ENCODE measurements around the gene CSK.

CSK gene

DNA sequence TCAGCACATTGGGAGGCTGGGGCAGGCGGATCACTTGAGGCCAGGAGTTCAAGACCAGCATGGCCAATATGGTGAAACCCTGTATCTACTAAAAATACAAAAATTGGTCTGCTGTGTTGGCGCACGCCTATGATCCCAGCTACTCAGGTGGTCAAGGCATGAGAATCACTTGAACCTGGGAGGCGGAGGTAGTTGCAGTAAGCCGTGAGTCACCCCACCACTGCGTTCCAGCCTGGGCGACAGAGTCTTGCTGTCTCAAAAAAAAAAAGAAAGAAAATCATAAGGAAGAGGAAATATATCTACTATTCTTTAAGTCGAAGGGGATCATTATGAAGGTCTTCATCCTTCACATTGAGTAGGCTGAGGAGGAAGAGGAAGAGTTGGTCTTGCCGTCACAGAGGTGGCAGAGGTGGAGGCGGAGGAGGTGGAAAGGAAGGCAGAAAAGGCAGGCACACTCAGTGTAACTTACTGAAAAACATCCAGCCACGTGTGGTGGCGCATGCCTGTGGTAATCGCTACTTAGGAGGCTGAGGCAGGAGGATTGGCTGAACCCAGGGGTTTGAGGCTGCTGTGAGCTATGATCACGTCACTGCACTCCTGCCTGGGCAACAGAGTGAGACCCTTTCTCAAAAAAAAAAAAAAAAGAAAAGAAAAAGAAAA, 14.2 kb downstream of the CSK start:
- DNase-seq (ENCODE audit: insufficient read length, low spot score) (no peak), FAIRE-seq (no peak)
- TF ChIP-seq POLR2A (IDR thresholded peaks at IDR 0.05; ENCODE audit: low read depth, low read length) = no peak

DNA sequence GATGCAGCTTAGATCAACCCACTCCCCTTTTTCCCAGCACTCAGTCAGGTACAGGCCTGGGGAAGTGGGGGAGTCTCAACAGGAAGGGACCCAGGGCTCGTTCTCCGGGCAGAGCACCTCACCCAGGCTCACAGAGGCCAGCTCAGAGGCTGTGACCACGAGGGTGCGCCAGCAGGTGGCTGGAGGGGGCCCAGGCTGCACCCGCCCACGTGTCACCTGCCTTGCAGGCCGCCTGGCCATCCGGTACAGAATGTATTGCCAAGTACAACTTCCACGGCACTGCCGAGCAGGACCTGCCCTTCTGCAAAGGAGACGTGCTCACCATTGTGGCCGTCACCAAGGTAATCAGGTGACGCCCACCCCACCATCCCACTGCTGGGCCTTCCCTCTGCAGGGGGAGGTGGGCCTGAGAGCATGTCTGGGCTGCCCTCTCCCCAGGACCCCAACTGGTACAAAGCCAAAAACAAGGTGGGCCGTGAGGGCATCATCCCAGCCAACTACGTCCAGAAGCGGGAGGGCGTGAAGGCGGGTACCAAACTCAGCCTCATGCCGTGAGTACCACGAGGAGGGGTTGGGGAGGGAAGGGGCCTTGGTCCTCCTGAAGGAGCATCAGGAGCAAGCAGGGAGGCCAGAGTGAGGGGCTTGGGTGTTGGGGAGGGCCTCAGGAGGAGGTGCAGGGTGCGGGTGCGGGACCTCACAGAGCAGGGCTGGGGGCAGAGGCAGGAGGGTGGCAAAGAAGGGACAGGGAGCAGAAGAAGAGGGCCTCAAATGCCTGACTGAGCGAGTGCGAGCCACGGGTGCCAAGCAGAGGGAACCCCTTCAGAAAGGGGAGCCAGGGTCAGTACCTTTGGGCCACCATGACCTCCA, 16.7 kb downstream of the CSK start:
- no peak for FAIRE-seq

DNA sequence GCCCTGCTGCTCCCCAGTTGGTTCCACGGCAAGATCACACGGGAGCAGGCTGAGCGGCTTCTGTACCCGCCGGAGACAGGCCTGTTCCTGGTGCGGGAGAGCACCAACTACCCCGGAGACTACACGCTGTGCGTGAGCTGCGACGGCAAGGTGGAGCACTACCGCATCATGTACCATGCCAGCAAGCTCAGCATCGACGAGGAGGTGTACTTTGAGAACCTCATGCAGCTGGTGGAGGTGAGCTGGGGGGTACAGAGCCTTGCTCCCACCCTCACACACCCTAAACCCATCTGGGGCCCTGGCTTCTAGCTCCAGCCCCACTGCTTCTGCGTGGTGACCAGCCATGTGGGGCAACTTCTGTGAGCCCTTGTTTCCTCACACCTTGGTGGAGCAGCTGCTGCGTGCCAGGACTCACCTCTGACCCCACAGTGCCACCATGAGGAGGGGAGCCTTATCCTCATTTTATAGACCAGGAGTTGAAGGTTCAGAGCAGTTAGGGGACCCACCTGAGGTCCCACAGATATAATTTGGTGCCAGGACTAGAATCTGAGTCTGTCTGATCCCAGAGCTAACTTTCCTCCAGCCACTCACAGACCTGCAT, 17.5 kb downstream of the CSK start:
- no peak for TF ChIP-seq POLR2A (IDR thresholded peaks at IDR 0.05; ENCODE audit: low read depth, low read length)
- FAIRE-seq (no peak), DNase-seq (ENCODE audit: insufficient read length, low spot score) (no peak)

More for the DNA sequence above, 16.7 kb downstream of the CSK start:
- no peak for TF ChIP-seq POLR2A (IDR thresholded peaks at IDR 0.05; ENCODE audit: low read depth, low read length)
- no peak for DNase-seq (ENCODE audit: insufficient read length, low spot score)

DNA sequence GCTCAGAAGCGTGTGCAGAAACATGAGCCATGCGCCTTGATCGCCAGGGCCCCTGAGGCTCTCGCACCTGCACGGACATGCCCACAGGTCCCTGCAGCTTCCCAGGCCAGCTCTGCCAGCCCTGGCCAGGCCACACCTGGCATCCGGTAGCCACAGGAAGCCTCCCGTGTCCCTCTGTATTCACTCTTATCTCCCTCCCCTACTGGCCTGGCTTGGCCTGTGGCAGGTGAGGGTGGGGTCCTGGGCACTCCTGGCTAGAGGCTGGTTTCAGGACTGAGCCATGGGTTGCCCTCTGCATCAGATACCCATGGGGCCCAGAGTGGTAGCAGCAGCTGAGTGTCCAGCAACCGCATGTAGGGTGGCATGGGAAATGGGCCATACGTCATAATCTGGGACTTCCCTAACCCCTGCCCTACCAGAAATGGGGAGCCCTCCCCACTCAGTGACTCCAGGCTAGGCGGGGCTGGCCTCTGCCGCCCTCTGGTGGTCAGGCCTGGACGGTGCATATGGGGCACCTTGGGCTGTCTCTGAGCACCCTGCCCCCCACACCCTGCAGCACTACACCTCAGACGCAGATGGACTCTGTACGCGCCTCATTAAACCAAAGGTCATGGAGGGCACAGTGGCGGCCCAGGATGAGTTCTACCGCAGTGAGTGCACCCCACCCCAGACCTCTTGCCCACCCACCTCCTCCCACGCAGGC, 18.1 kb downstream of the CSK start:
- DNase-seq (ENCODE audit: insufficient read length, low spot score) (peak; percentile 78), FAIRE-seq (no peak)
- no peak for TF ChIP-seq POLR2A (IDR thresholded peaks at IDR 0.05; ENCODE audit: low read depth, low read length)

DNA sequence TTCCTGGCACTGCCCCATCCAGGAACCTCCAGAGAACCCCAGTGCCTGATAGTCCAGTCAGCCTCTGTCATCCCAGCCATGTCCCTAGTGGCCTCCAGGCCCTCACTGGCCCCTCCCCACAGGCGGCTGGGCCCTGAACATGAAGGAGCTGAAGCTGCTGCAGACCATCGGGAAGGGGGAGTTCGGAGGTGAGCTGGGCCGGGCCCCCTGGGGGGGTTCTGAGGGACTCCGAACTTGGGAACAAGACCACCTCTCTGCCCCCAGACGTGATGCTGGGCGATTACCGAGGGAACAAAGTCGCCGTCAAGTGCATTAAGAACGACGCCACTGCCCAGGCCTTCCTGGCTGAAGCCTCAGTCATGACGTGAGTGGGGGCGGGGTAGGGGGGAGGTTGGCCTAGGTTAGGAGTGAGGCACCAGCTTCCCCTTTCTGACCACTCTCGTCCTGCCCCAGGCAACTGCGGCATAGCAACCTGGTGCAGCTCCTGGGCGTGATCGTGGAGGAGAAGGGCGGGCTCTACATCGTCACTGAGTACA, 18.7 kb downstream of the CSK start:
- no peak for DNase-seq (ENCODE audit: insufficient read length, low spot score)
- TF ChIP-seq POLR2A (IDR thresholded peaks at IDR 0.05; ENCODE audit: low read depth, low read length) = no peak
- FAIRE-seq = no peak

DNA sequence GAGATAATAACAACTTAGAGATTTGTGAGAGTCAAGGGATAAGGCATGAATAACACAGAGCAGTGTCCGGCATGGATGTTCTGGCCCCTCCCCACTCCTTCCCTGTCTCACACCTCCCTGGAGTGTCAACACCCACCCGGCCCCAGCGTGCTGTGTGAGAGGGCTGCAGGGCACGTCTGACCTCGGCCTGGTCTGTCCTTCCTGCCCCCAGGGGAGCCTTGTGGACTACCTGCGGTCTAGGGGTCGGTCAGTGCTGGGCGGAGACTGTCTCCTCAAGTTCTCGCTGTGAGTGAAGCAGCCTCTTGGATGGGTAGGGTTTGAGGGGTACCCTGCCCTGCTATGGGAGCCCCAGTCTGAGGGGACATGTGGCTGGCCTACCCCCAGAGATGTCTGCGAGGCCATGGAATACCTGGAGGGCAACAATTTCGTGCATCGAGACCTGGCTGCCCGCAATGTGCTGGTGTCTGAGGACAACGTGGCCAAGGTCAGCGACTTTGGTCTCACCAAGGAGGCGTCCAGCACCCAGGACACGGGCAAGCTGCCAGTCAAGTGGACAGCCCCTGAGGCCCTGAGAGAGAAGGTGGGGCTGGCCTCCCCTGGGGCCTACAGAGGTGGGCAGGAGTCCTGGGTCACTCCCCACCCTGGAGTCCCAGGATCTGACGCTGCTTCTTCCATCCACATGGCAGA, 19.6 kb downstream of the CSK start:
- FAIRE-seq (no peak), DNase-seq (ENCODE audit: insufficient read length, low spot score) (no peak)
- no peak for TF ChIP-seq POLR2A (IDR thresholded peaks at IDR 0.05; ENCODE audit: low read depth, low read length)

DNA sequence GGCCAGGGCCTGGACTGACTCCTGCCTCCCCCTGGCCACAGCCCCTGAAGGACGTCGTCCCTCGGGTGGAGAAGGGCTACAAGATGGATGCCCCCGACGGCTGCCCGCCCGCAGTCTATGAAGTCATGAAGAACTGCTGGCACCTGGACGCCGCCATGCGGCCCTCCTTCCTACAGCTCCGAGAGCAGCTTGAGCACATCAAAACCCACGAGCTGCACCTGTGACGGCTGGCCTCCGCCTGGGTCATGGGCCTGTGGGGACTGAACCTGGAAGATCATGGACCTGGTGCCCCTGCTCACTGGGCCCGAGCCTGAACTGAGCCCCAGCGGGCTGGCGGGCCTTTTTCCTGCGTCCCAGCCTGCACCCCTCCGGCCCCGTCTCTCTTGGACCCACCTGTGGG, 20.4 kb downstream of the CSK start:
- FAIRE-seq (no peak), DNase-seq (ENCODE audit: insufficient read length, low spot score) (no peak)
- no peak for TF ChIP-seq POLR2A (IDR thresholded peaks at IDR 0.05; ENCODE audit: low read depth, low read length)

DNA sequence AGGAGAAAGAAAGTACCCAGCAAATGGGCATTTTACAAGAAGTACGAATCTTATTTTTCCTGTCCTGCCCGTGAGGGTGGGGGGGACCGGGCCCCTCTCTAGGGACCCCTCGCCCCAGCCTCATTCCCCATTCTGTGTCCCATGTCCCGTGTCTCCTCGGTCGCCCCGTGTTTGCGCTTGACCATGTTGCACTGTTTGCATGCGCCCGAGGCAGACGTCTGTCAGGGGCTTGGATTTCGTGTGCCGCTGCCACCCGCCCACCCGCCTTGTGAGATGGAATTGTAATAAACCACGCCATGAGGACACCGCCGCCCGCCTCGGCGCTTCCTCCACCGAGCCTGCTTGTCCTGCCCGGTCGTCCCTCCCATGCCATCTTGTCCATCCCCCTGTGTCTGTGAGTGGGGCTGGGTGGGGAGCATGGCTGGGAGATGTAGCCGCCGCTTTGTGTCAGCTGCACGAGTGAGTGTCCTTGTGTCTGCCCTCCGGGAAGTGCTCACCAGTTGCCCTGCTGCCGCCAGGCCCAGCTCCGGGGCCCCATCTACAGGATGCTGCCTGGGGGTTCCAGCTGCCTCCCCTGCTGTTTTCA, 21.1 kb downstream of the CSK start:
- DNase-seq (ENCODE audit: insufficient read length, low spot score) (no peak), FAIRE-seq (no peak)
- TF ChIP-seq POLR2A (IDR thresholded peaks at IDR 0.05; ENCODE audit: low read depth, low read length) = no peak

DNA sequence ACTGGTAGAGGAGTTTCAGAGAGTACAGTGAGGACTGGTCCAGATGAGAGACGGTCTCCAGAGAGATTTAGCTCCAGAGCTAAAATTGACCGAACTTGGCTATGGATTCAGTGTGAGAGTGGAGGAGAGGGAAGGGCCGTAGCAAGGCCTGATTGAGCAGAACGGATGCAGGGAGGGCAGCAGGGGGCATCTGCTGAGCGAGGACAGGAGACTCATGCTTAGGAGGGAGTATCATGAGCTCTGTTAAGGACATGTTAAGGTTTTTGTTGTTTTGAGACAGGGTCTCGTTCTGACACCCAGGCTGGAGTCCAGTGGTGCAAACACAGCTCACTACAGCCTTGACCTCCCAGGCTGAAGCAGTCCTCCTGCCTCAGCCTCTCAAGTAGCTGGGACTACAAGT, 23.1 kb downstream of the CSK start:
- DNase-seq (ENCODE audit: insufficient read length, low spot score) (no peak), FAIRE-seq (no peak)
- no peak for TF ChIP-seq POLR2A (IDR thresholded peaks at IDR 0.05; ENCODE audit: low read depth, low read length)

DNA sequence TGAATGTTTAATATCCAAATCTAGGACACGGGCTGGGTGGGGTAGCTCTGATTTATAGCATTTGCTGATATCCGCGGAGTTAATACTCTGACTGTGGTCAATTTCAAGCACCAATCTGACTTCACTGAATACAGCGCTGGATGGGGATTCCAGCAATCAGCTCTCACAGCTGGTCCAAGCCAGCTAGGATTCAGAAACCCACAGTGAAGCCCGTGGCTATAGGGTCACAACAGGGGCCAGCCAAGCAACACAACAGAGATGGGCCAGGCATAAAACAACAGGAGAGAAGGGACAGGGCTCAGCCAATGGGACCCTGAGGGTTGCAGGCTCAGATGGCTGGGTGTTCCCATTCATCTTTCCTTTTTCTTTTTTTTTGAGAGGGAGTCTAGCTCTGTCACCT, 25.4 kb downstream of the CSK start:
- no peak for TF ChIP-seq POLR2A (IDR thresholded peaks at IDR 0.05; ENCODE audit: low read depth, low read length)
- no peak for DNase-seq (ENCODE audit: insufficient read length, low spot score)
- FAIRE-seq = no peak

DNA sequence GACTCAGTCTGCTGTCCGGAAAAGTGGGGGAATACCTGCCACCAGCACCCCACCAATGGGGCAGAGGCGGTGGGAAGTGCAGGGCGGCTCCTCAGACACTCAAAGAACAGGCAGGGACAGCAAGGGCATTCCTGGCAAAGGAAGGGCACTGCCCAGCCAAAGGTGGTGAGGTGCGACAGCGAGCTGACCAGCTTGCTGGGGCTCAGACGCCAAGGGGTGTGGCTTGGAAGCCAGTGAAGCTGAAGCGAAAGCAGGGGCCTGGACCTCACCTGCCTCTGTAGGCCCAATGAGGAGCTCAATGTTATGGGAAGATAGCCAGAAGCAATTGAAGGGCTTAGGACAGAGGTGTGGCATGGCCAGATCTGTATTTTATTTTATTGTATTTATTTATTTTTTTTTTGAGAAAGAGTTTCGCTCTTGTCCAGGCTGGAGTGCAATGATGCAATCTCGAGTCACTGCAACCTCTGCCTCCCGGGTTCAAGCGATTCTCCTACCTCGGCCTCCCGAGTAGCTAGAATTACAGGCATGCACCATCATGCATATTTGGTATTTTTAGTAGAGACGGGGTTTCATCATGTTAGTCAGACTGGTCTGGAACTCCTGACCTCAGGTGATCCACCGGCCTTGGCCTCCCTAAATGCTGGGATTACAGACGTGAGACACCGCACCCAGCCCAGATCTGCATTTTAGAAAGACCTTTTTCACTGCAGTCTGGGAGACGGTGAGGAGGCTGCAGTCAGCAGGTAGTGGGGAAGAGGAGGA, 26.4 kb downstream of the CSK start:
- no peak for TF ChIP-seq POLR2A (IDR thresholded peaks at IDR 0.05; ENCODE audit: low read depth, low read length)
- DNase-seq (ENCODE audit: insufficient read length, low spot score) = no peak
- FAIRE-seq = no peak

DNA sequence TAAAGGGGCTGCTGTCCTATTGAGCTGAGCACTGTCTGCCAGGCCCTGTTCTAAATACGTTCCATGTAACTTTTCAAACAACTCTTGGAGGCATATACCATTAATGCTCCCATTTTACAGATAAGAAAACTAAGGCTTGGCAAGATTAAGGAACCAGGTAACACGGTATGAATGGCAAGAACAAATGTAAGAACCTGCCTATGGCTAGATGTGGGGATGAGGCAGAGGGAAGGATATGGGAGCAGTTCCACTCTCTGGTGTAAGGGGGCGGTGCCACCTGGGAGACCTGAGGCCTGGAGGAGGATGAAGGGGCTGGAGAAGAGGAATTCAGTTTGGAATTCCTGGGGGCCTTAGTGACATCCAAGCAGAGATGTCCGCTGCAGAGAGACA, 27.0 kb downstream of the CSK start:
- no peak for TF ChIP-seq POLR2A (IDR thresholded peaks at IDR 0.05; ENCODE audit: low read depth, low read length)
- DNase-seq (ENCODE audit: insufficient read length, low spot score) (no peak), FAIRE-seq (no peak)
